Activated CD4-positive, alpha-beta memory T cell treated with anti-CD3 and anti-CD28 coated beads for 36 hours (primary cell): Measurements from ENCODE around the gene FUT3. TPM values are rescaled to one million over a fixed set of nuclear protein-coding genes. Genes with fewer than 3 reads are reported as not detected.

Experiments
- CTCF ChIA-PET: fragments of 350-600 bp; sonication (Branson Sonifier 250); formaldehyde crosslinking; loops from one replicate; lab custom pipeline; 2021; ENCODE audit warnings: antibody characterized with exemption, inconsistent platforms; lab: Charles Lee
- POLR2A ChIA-PET: fragments of 350-600 bp; sonication (Branson Sonifier 250); formaldehyde crosslinking; loops from one replicate; lab custom pipeline; 2021; ENCODE audit warnings: antibody characterized with exemption; lab: Charles Lee
- DNase-seq: peaks from one replicate; pipeline ENCODE4 v3.0.0-alpha.2; 2020
- H3K27ac Mint-ChIP-seq: one replicate; pipeline ENCODE4 v1.8.0; 2021; ENCODE audit warnings: mixed read lengths
- H3K27me3 Mint-ChIP-seq: one replicate; pipeline ENCODE4 v1.8.0; 2021; ENCODE audit warnings: mixed read lengths
- H3K36me3 Mint-ChIP-seq: one replicate; pipeline ENCODE4 v1.8.0; 2021; ENCODE audit warnings: mixed read lengths
- H3K4me1 Mint-ChIP-seq: one replicate; pipeline ENCODE4 v1.8.0; 2021; ENCODE audit warnings: low read depth, mixed read lengths
- H3K4me3 Mint-ChIP-seq: one replicate; pipeline ENCODE4 v1.8.0; 2021; ENCODE audit warnings: mild to moderate bottlenecking, mixed read lengths
- H3K9me3 Mint-ChIP-seq: one replicate; pipeline ENCODE4 v1.8.0; 2021; ENCODE audit warnings: mixed read lengths
- intact Hi-C: fragments of 100-400 bp; cut with micrococcal nuclease; formaldehyde crosslinking; loops from one replicate; pipeline ENCODE4 v1.15.1; 2023
- total RNA-seq, 2 experiments: library from RNA; stranded (reverse); gene quantifications; one replicate each; pipeline ENCODE4 v1.2.3, GENCODE V29; 2021

FUT3 gene
- total RNA-seq, 2 experiments from 2014 or later, result not detected

- Mint-ChIP-seq H3K4me1 (peaks cover 4% of the 10 kb centered on the region), H3K9me3 (no peaks in the 10 kb centered on the region), H3K27me3 (no peaks in the 10 kb centered on the region), H3K36me3 (peaks cover 2% of the 10 kb centered on the region), H3K27ac (peak overlapping the region; percentile 43), H3K4me3 (peak overlapping the region; percentile 65)
- CTCF ChIA-PET, result interaction anchor here (1.1 to 3.8 kb wide), 3 partner anchors 20 to 32 kb away, joined by 3 to 70 read pairs (median 4); partner anchors contain the start of gene NRTN
- peak; percentile 44 for DNase-seq
- intact Hi-C loops, result loop anchor here (1.0 to 5.0 kb wide), 2 partner anchors 106 to 126 kb away; partner anchors contain the start of genes CATSPERD and LONP1
- POLR2A ChIA-PET, result interaction anchor here (2.7 kb wide), 1 partner anchor 77 kb away, joined by 36 read pairs; the partner anchor contains the start of genes NDUFA11 and VMAC
Measured at GRCh38 chr19:5826531-5827341, 24.5 kb downstream of the FUT3 start.

DNA sequence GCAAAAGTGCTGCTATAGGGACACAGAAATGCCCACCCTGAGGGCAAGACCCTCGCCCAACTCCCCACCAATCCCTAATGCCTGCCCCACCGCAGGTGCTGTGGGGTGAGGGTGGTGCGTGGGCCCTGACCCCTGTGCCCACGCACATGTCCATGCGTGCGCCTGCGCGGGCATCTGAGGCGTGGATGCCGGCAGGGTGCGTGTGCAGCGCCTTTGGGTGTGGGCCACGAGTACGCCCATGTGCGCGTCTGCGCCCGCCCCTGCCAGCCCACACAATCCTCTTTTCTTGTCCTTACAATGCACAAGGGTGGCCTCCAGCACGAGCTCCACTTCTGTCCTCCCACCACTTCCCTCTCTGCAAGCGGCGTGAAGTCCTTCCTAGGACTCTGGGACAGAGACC is 26.1 kb downstream of the FUT3 start:
- CTCF ChIA-PET, result interaction anchor here (4.9 kb wide), 1 partner anchor 21 kb away, joined by 34 read pairs; the partner anchor contains the start of gene NRTN
- H3K4me3 Mint-ChIP-seq, result no peak overlapping the region
- intact Hi-C loops, result loop anchor here (5.0 kb wide), 1 partner anchor 127 kb away; no protein-coding TSS in a partner anchor
- no peaks in the 10 kb centered on the region for H3K9me3 Mint-ChIP-seq
- H3K36me3 Mint-ChIP-seq, result peaks cover 2% of the 10 kb centered on the region
- no peak for DNase-seq
- H3K27me3 Mint-ChIP-seq, result no peaks in the 10 kb centered on the region
- peaks cover 4% of the 10 kb centered on the region for H3K4me1 Mint-ChIP-seq
- POLR2A ChIA-PET, result no interaction called here
- H3K27ac Mint-ChIP-seq, result no peak overlapping the region

GRCh38 chr19:5824751-5825150 is 26.5 kb downstream of the FUT3 start:
- intact Hi-C loops, result loop anchor here (5.0 kb wide), 1 partner anchor 128 kb away; no protein-coding TSS in a partner anchor
- peaks cover 2% of the 10 kb centered on the region for H3K36me3 Mint-ChIP-seq
- ChIA-PET POLR2A (no interaction called here), CTCF (interaction anchor here (4.9 kb wide), 1 partner anchor 21 kb away, joined by 34 read pairs; the partner anchor contains the start of gene NRTN)
- H3K27me3 Mint-ChIP-seq, result no peaks in the 10 kb centered on the region
- no peaks in the 10 kb centered on the region for H3K9me3 Mint-ChIP-seq
- no peak overlapping the region for H3K27ac Mint-ChIP-seq
- H3K4me1 Mint-ChIP-seq, result peaks cover 4% of the 10 kb centered on the region
- H3K4me3 Mint-ChIP-seq, result no peak overlapping the region
- no peak for DNase-seq

- no peaks in the 10 kb centered on the region for H3K27me3 Mint-ChIP-seq
- peaks cover 2% of the 10 kb centered on the region for H3K36me3 Mint-ChIP-seq
- no peaks in the 10 kb centered on the region for H3K9me3 Mint-ChIP-seq
- H3K4me1 Mint-ChIP-seq, result peaks cover 4% of the 10 kb centered on the region
- no peak for DNase-seq
- no peak overlapping the region for H3K4me3 Mint-ChIP-seq
- ChIA-PET POLR2A (no interaction called here), CTCF (interaction anchor here (0.7 to 4.9 kb wide), 2 partner anchors 20 to 26 kb away, joined by 6 to 34 read pairs; partner anchors contain the start of gene NRTN)
- intact Hi-C loops, result no loop called here
- no peak overlapping the region for H3K27ac Mint-ChIP-seq
Measured at GRCh38 chr19:5823579-5824281, 27.5 kb downstream of the FUT3 start.

- Mint-ChIP-seq H3K9me3 (no peaks in the 10 kb centered on the region), H3K27ac (no peak overlapping the region), H3K36me3 (no peaks in the 10 kb centered on the region), H3K4me3 (no peak overlapping the region), H3K27me3 (no peaks in the 10 kb centered on the region), H3K4me1 (peaks cover 4% of the 10 kb centered on the region)
- intact Hi-C loops, result no loop called here
- DNase-seq, result no peak
- CTCF ChIA-PET, result interaction anchor here (4.9 kb wide), 1 partner anchor 18 kb away, joined by 34 read pairs; the partner anchor contains the start of gene NRTN
- POLR2A ChIA-PET, result interaction anchor here (0.5 kb wide), 1 partner anchor 46 kb away, joined by 3 read pairs; no protein-coding TSS in a partner anchor
Measured at GRCh38 chr19:5822181-5822844, 28.9 kb downstream of the FUT3 start.

DNA sequence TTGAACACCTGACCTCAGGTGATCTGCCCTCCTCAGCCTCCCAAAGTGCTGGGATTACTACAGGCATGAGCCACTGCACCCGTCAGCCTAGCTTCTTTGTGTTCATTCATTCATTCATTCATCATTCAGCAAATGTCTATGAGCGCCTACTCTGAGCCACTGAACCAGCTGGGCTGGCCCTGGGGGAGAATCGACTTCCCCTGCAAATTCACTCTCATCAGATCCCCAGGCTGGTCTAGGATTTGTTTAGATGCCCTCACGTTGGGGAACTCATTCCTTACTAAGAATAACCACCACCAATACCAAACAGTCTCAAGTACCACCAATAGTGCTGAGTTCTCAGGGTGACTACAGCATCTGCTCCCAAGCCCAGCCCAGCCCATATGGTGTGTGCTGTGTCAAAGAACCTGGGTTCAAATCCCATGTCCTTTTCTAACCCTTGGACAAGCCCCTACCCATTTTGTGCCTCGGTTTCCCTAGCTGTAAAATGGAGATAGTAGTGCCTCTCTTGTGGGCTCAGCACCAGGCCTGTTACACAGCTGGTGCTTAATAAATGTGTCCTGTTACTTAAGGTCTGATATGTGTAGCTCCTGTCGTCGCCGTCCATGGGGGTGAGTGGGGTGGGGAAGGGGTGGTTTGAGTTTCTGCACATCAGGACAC is 29.6 kb downstream of the FUT3 start:
- Mint-ChIP-seq H3K4me3 (no peak overlapping the region), H3K9me3 (no peaks in the 10 kb centered on the region), H3K27ac (no peak overlapping the region), H3K36me3 (no peaks in the 10 kb centered on the region), H3K4me1 (peaks cover 1% of the 10 kb centered on the region), H3K27me3 (no peaks in the 10 kb centered on the region)
- ChIA-PET POLR2A (interaction anchor here (0.5 kb wide), 1 partner anchor 47 kb away, joined by 3 read pairs; no protein-coding TSS in a partner anchor), CTCF (interaction anchor here (4.9 kb wide), 1 partner anchor 17 kb away, joined by 34 read pairs; the partner anchor contains the start of gene NRTN)
- intact Hi-C loops, result no loop called here
- no peak for DNase-seq

DNA sequence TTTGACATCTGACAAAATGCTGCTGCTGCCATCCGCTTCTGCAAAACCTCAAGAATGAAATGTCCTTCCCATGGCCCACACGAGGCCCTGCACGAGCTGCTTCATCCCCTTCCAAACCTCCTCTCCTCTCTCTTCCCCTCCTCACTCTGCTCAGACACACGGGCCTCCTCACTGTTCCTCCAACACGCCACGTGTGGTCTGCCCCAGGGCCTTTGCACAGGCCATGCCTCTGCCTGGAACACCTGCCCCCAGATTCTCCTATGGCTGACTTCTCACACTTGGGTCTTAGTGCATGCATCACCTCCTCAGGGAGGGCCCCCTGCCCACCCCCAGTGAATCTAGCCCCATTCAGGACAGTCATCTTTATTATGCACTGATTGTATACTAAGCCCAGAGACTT is 30.5 kb downstream of the FUT3 start:
- POLR2A ChIA-PET, result no interaction called here

DNA sequence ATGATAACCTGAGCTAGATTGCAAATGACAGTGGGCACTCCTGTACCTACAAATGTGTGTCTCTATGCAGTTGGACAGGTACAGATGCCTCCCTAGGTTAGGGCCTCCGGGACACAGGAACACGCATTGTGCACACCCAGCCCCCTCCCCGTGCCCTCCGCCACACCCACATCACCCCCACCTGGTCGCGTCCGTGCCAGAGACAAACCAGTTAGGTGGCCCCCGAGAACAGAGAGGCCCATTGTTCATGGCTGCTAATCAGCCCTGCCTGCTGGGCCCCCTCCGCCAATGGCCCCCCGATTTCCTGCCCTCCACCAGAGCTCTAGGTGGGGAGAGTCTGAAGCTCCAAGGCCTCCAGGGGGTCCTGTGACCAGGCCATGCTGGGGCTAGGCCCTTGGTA is 32.7 kb downstream of the FUT3 start:
- H3K36me3 Mint-ChIP-seq, result no peaks in the 10 kb centered on the region
- H3K27me3 Mint-ChIP-seq, result no peaks in the 10 kb centered on the region
- H3K4me3 Mint-ChIP-seq, result no peak overlapping the region
- no peaks in the 10 kb centered on the region for H3K9me3 Mint-ChIP-seq
- no peak for DNase-seq
- H3K27ac Mint-ChIP-seq, result no peak overlapping the region
- CTCF ChIA-PET, result interaction anchor here (1.7 kb wide), 1 partner anchor 15 kb away, joined by 5 read pairs; no protein-coding TSS in a partner anchor
- POLR2A ChIA-PET, result no interaction called here
- intact Hi-C loops, result no loop called here
- no peaks in the 10 kb centered on the region for H3K4me1 Mint-ChIP-seq

More for the DNA sequence above, 30.5 kb downstream of the FUT3 start:
- CTCF ChIA-PET, result interaction anchor here (4.9 kb wide), 1 partner anchor 17 kb away, joined by 34 read pairs; the partner anchor contains the start of gene NRTN
- intact Hi-C loops, result no loop called here
- no peak overlapping the region for H3K27ac Mint-ChIP-seq
- H3K9me3 Mint-ChIP-seq, result no peaks in the 10 kb centered on the region
- H3K27me3 Mint-ChIP-seq, result no peaks in the 10 kb centered on the region
- DNase-seq, result no peak
- H3K4me3 Mint-ChIP-seq, result no peak overlapping the region
- H3K4me1 Mint-ChIP-seq, result no peaks in the 10 kb centered on the region
- H3K36me3 Mint-ChIP-seq, result no peaks in the 10 kb centered on the region

GRCh38 chr19:5817218-5817617 is 34.0 kb downstream of the FUT3 start:
- DNase-seq, result no peak
- intact Hi-C loops, result no loop called here
- Mint-ChIP-seq H3K27me3 (no peaks in the 10 kb centered on the region), H3K9me3 (no peaks in the 10 kb centered on the region), H3K4me3 (no peak overlapping the region), H3K27ac (no peak overlapping the region), H3K36me3 (no peaks in the 10 kb centered on the region), H3K4me1 (no peaks in the 10 kb centered on the region)
- ChIA-PET POLR2A (no interaction called here), CTCF (interaction anchor here (0.7 to 1.7 kb wide), 2 partner anchors 13 to 205 kb away, joined by 3 to 5 read pairs; no protein-coding TSS in a partner anchor)

DNA sequence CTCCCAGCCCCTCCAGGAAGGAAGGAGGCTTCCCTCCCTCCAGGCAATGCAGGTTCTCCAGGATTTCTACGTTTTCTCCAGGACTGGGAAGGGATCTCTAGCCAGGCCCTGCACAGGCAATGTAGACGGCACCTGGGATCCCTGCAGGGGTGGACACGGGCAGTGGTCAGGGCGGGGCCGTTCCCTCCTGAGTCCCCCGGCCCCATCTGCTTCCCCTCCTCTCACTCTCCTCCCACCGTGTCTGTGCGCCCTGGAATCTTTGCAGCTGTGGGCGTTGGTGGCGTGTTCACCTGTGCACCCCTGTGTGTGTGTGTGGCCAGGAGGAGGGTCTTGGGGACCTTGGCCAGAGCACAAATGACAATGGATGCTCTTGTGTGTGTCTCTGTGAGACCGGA is 36.4 kb downstream of the FUT3 start:
- POLR2A ChIA-PET, result no interaction called here
- no peaks in the 10 kb centered on the region for H3K27me3 Mint-ChIP-seq

More for the DNA sequence above, 36.4 kb downstream of the FUT3 start:
- no peaks in the 10 kb centered on the region for H3K36me3 Mint-ChIP-seq
- no peaks in the 10 kb centered on the region for H3K9me3 Mint-ChIP-seq
- H3K4me1 Mint-ChIP-seq, result no peaks in the 10 kb centered on the region
- no peak overlapping the region for H3K4me3 Mint-ChIP-seq
- CTCF ChIA-PET, result no interaction called here
- DNase-seq, result no peak
- intact Hi-C loops, result no loop called here
- H3K27ac Mint-ChIP-seq, result no peak overlapping the region
